A549 (cell line): ENCODE data around the gene MRPS26. TPM values are rescaled to one million over a fixed set of nuclear protein-coding genes. Genes with fewer than 3 reads are reported as not detected.

Source experiments
- ATAC-seq, 2 experiments: fragments of 200-7000 bp in 1 of 2; fragments of >200 bp in 1 of 2; cut with Nextera tagmentation in 1 of 2; cut with Tn5 transposase in 1 of 2; 3 replicates each; pipeline versions ENCODE4 v1.8.0 to v1.9.1; 2018 to 2020; ENCODE audit warnings: mild to moderate bottlenecking in 1 of 2, moderate library complexity in 1 of 2
- CTCF ChIA-PET: fragments of 300-600 bp; sonication (Branson Sonifier 250); formaldehyde crosslinking; extraction: SDS; loops from one replicate; lab custom pipeline; 2021; ENCODE audit warnings: antibody characterized with exemption, inconsistent platforms; lab: Yijun Ruan, JAX
- POLR2A ChIA-PET: fragments of 350-600 bp; formaldehyde crosslinking; extraction: SDS; loops from one replicate; lab custom pipeline; 2021; ENCODE audit warnings: antibody characterized with exemption, inconsistent platforms; lab: Yijun Ruan, JAX
- DNase-seq, 2 experiments: peaks; one replicate each; pipeline versions ENCODE4 v3.0.0 to v3.0.0-alpha.2; 2011 to 2016; ENCODE audit warnings: low read depth in 1 of 2, low spot score in 1 of 2
- FAIRE-seq: peaks from 2 replicates; lab custom pipeline; 2011; peaks lifted over from hg19 to GRCh38; lab: Jason Lieb, UNC
- H3K27ac ChIP-seq, 2 experiments: fragments of >200 bp; sonication (Bioruptor Twin); formaldehyde crosslinking; 3 replicates each; pipeline ENCODE4 v1.5.1; 2016 to 2017
- H3K4me1 ChIP-seq: fragments of >200 bp; sonication (Bioruptor Twin); formaldehyde crosslinking; 3 replicates; pipeline ENCODE4 v1.6.1; 2016
- H3K4me2 ChIP-seq: fragments of >200 bp; sonication (Bioruptor Twin); formaldehyde crosslinking; 3 replicates; pipeline ENCODE4 v1.6.1; 2016
- H3K4me3 ChIP-seq: fragments of >200 bp; sonication (Bioruptor Twin); formaldehyde crosslinking; 3 replicates; pipeline ENCODE4 v1.5.1; 2016
- H3K9me3 ChIP-seq: fragments of >200 bp; sonication (Bioruptor Twin); formaldehyde crosslinking; 3 replicates; pipeline ENCODE4 v1.6.1; 2016
- ATOH8 ChIP-seq: fragments of 250-450 bp; sonication (Bioruptor Pico); IDR thresholded peaks from 2 replicates; pipeline ENCODE4 v1.5.0; 2020; ENCODE audit warnings: low read depth, mild to moderate bottlenecking, moderate library complexity
- BCL3 ChIP-seq: fragments of >200 bp; sonication (Bioruptor Twin); formaldehyde crosslinking; IDR thresholded peaks from 3 replicates; pipeline ENCODE4 v1.6.1; 2016
- CEBPB ChIP-seq, 2 experiments: fragments of >200 bp in 1 of 2; sonication (Bioruptor Twin) in 1 of 2; formaldehyde crosslinking in 1 of 2; IDR thresholded peaks; 2 replicates each; pipeline ENCODE4 v1.6.1; 2012 to 2016
- CTCF ChIP-seq: fragments of >200 bp; sonication (Bioruptor Twin); formaldehyde crosslinking; IDR thresholded peaks from 3 replicates; pipeline ENCODE4 v1.5.1; 2016
- E2F6 ChIP-seq: IDR thresholded peaks from 2 replicates; pipeline ENCODE4 v1.6.1; 2012; ENCODE audit warnings: low read depth, borderline replicate concordance
- EHMT2 ChIP-seq: fragments of 200-600 bp; sonication (generic); IDR thresholded peaks from 2 replicates; pipeline ENCODE4 v1.6.1; 2016; ENCODE audit warnings: antibody characterized with exemption, low read depth, mild to moderate bottlenecking, moderate library complexity
- GATA3 ChIP-seq: IDR thresholded peaks from 2 replicates; pipeline ENCODE4 v1.6.1; 2012; ENCODE audit warnings: borderline replicate concordance
- HES2 ChIP-seq: fragments of >200 bp; sonication (Bioruptor Twin); formaldehyde crosslinking; IDR thresholded peaks from 2 replicates; pipeline ENCODE4 v1.6.1; 2016
- HEYL ChIP-seq: fragments of 250-450 bp; sonication (Bioruptor Pico); IDR thresholded peaks from 2 replicates; pipeline ENCODE4 v1.8.0; 2021; ENCODE audit warnings: mild to moderate bottlenecking, moderate library complexity
- JUN ChIP-seq, 2 experiments: fragments of >200 bp; sonication (Bioruptor Twin); formaldehyde crosslinking; IDR thresholded peaks; 2 replicates in 1 of 2; 3 replicates in 1 of 2; pipeline ENCODE4 v1.6.1; 2016 to 2017
- KDM1A ChIP-seq: fragments of 200-600 bp; sonication (generic); IDR thresholded peaks from 2 replicates; pipeline ENCODE4 v1.6.1; 2016; ENCODE audit warnings: low read depth, mild to moderate bottlenecking
- KDM5A ChIP-seq: fragments of 200-600 bp; sonication (generic); IDR thresholded peaks from 2 replicates; pipeline ENCODE4 v1.6.1; 2016; ENCODE audit warnings: antibody characterized with exemption, mild to moderate bottlenecking
- MAX ChIP-seq: IDR thresholded peaks from 2 replicates; pipeline ENCODE4 v1.6.1; 2012
- MYC ChIP-seq: IDR thresholded peaks from 2 replicates; pipeline ENCODE4 v1.6.1; 2012; ENCODE audit warnings: mild to moderate bottlenecking, inconsistent platforms, low read length, improper control_type of control experiment, borderline replicate concordance
- POLR2A ChIP-seq: IDR thresholded peaks from 2 replicates; pipeline ENCODE4 v1.6.1; 2012; ENCODE audit warnings: mild to moderate bottlenecking, low read length
- RARB ChIP-seq: fragments of 250-450 bp; sonication (Bioruptor Pico); IDR thresholded peaks from 2 replicates; pipeline ENCODE4 v1.8.0; 2021; ENCODE audit warnings: mild to moderate bottlenecking, moderate library complexity
- RCOR1 ChIP-seq: fragments of 150-350 bp; IDR thresholded peaks from 2 replicates; pipeline ENCODE4 v1.6.1; 2014; ENCODE audit warnings: antibody characterized with exemption, low read length, low read depth
- SREBF2 ChIP-seq: fragments of 450-650 bp; IDR thresholded peaks from 2 replicates; pipeline ENCODE4 v1.6.1; 2014; ENCODE audit warnings: mild to moderate bottlenecking, moderate library complexity
- TFCP2L1 ChIP-seq: fragments of 250-450 bp; sonication (Bioruptor Pico); IDR thresholded peaks from 2 replicates; pipeline ENCODE4 v1.5.0; 2021; ENCODE audit warnings: mild to moderate bottlenecking
- ZC3H11A ChIP-seq: fragments of 450-650 bp; IDR thresholded peaks from 2 replicates; pipeline ENCODE4 v1.6.1; 2014; ENCODE audit warnings: antibody characterized with exemption, mild to moderate bottlenecking
- ZNF302 ChIP-seq: fragments of 250-450 bp; sonication (Bioruptor Pico); IDR thresholded peaks from 2 replicates; pipeline ENCODE4 v1.9.0; 2021; ENCODE audit warnings: inconsistent platforms, mild to moderate bottlenecking, moderate library complexity
- WGBS: methylation state at CpG from one replicate; pipeline ENCODE4 v1.1.6; 2017; ENCODE audit errors: missing lambda C conversion rate; 5-methylcytosine and 5-hydroxymethylcytosine counted together
- polyA plus RNA-seq, 4 experiments: library from polyadenylated mRNA; depleted of rRNA in 3 of 4; stranded (reverse); fragments of >200 nt; fragmentation: RNase III in 1 of 4; extraction: RNeasy Plus Mini Kit Qiagen cat#74134 plus additional on column Dnase treatment in 1 of 4; gene quantifications; 2 replicates in 3 of 4; 3 replicates in 1 of 4; pipeline ENCODE4 v1.2.3, GENCODE V29; 2011 to 2017

Gene MRPS26
- polyA plus RNA-seq, 2 of the 4 experiments (the other 2 are of a cell fraction) = 69.4 to 111 TPM

- TF ChIP-seq KDM1A (no peak), CTCF (no peak), KDM5A (no peak), JUN (IDR thresholded peaks at IDR 0.05) (no peak), MAX (no peak), RCOR1 (no peak), MYC (no peak), ZNF302 (CRISPR knock-in tag) (no peak), HEYL (no peak), GATA3 (no peak), EHMT2 (no peak), CEBPB (IDR thresholded peaks at IDR 0.05) (no peak), E2F6 (no peak), ATOH8 (CRISPR knock-in tag) (no peak), SREBF2 (no peak), POLR2A (no peak), ZC3H11A (no peak), BCL3 (no peak)
- 86% methylated on average over 40 of the region's 76 CpGs for WGBS
- DNase-seq (no peak), FAIRE-seq (no peak), ATAC-seq (no peak; a peak in 1 of 6 replicates)
- peak overlapping the region; percentile 34 for H3K4me3 ChIP-seq
- H3K27ac ChIP-seq = peak overlapping the region in 1 of 2 experiments; percentile 67; a peak in 3 of 6 replicates
- ChIA-PET POLR2A (no interaction called here), CTCF (interaction anchor here (1.4 to 2.3 kb wide), 2 partner anchors 30 kb away, joined by 3 to 10 read pairs; no protein-coding TSS in a partner anchor)
- H3K4me2 ChIP-seq = peak overlapping the region; percentile 67
- no peaks in the 10 kb centered on the region for H3K9me3 ChIP-seq
- peaks cover 19% of the 10 kb centered on the region for H3K4me1 ChIP-seq
Measured at GRCh38 chr20:3082955-3083952, 37.4 kb downstream of the MRPS26 start.

- POLR2A ChIA-PET = no interaction called here
- TF ChIP-seq KDM5A = no peak
- no peak for TF ChIP-seq TFCP2L1 (CRISPR knock-in tag)
- no peak for TF ChIP-seq MYC
- TF ChIP-seq HES2 = no peak
- TF ChIP-seq RARB (CRISPR knock-in tag) = no peak
- TF ChIP-seq POLR2A = no peak
Measured at GRCh38 chr20:3084283-3084985, 38.6 kb downstream of the MRPS26 start, which contains the start of gene AVP. AVP (minus strand) TSS chr20:3084724; CDS start chr20:3084674, 50 bp downstream.

More at GRCh38 chr20:3084283-3084985, 38.6 kb downstream of the MRPS26 start, which contains the start of gene AVP:
- H3K4me1 ChIP-seq = peaks cover 19% of the 10 kb centered on the region
- FAIRE-seq = no peak
- H3K4me2 ChIP-seq = no peak within 1 kb of the TSS
- no peak for DNase-seq
- H3K4me3 ChIP-seq = no peak within 1 kb of the TSS
- no peak for ATAC-seq
- no peaks in the 10 kb centered on the region for H3K9me3 ChIP-seq
- CTCF ChIA-PET = interaction anchor here (1.0 to 2.3 kb wide), 4 partner anchors 19 to 31 kb away, joined by 3 to 12 read pairs (median 6); no protein-coding TSS in a partner anchor
- H3K27ac ChIP-seq = no peak within 1 kb of the TSS
- 91% methylated on average over 20 of the region's 28 CpGs for WGBS
